GM19395 (cell line): Measurements from ENCODE around the gene HOXD9.

ENCODE experiments used
- ATAC-seq: cut with Tn5 transposase; IDR thresholded peaks from one replicate; pipeline ENCODE4 v1.9.1; 2021; ENCODE audit warnings: mild to moderate bottlenecking, moderate library complexity; ENCODE audit not compliant: unreplicated experiment

HOXD9 gene

GRCh38 chr2:176110415-176111308 is 11.9 kb upstream of the HOXD9 start:
- no peak for ATAC-seq

- ATAC-seq = no peak
Observed at GRCh38 chr2:176111309-176111663, 11.2 kb upstream of the HOXD9 start.

GRCh38 chr2:176111846-176112374 is 10.6 kb upstream of the HOXD9 start:
- ATAC-seq = no peak

GRCh38 chr2:176112375-176113302 is 9.9 kb upstream of the HOXD9 start:
- ATAC-seq = no peak

- ATAC-seq = no peak
Observed at GRCh38 chr2:176114120-176114929, 8.2 kb upstream of the HOXD9 start.

GRCh38 chr2:176114930-176115625 is 7.4 kb upstream of the HOXD9 start:
- no peak for ATAC-seq

- no peak for ATAC-seq
Observed at GRCh38 chr2:176115883-176116813, 6.4 kb upstream of the HOXD9 start, which contains the start of gene HOXD10. TSS of gene HOXD10 (plus strand) at chr2:176116778. CDS start at chr2:176116834, 56 bp downstream.

GRCh38 chr2:176117162-176117822 is 5.2 kb upstream of the HOXD9 start:
- ATAC-seq = no peak

- ATAC-seq = no peak
Observed at GRCh38 chr2:176117823-176118371, 4.6 kb upstream of the HOXD9 start.

GRCh38 chr2:176118601-176119339 is 3.7 kb upstream of the HOXD9 start:
- no peak for ATAC-seq

- ATAC-seq = no peak
Observed at GRCh38 chr2:176120364-176121189, 1.9 kb upstream of the HOXD9 start.

- no peak for ATAC-seq
Observed at GRCh38 chr2:176121190-176122051, 1.1 kb upstream of the HOXD9 start.

GRCh38 chr2:176122052-176122682 is 352 bp upstream of the HOXD9 start:
- no peak for ATAC-seq

- no peak for ATAC-seq
Observed at GRCh38 chr2:176123411-176124109, 1.0 kb downstream of the HOXD9 start.
